Stimulated activated CD8-positive, alpha-beta memory T cell treated with anti-CD3 and anti-CD28 coated beads, Interleukin-7, amount 100 ng/mL, for 48 hours (primary cell): ENCODE results near the gene NEMP2.

Experiments used
- DNase-seq, 2 donors: peaks; one replicate each; pipeline ENCODE4 v3.0.0-alpha.2; 2020; ENCODE audit warnings: low read depth in 1 of 2; ENCODE audit errors: extremely low read depth in 1 of 2

The NEMP2 gene

GRCh38 chr2:190459881-190460280, 74.6 kb downstream of the NEMP2 start:
- DNase-seq, result no peak

GRCh38 chr2:190458352-190459107, 76.0 kb downstream of the NEMP2 start:
- no peak for DNase-seq

DNA sequence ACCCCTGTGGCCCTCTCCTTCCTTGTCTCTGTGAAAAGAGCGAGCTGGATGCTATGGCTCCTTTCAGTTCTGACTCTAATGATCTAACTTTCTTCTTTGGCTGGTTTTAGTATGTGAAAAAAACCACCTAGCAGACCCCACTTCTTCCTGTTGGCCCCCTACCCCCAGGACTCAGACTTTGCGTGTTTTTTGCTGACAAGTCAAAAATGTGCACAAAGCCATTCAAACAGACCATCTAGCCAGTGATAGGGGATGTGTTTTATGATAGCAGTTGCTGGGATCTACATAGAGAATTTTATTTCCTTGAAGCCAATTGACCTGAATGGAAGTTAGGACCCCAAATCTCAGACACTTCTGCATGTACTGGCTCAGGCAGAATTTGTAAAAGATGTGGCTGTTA, 77.3 kb downstream of the NEMP2 start:
- DNase-seq, result no peak

- DNase-seq, result no peak
Observed at GRCh38 chr2:190456833-190457232, 77.7 kb downstream of the NEMP2 start.

DNA sequence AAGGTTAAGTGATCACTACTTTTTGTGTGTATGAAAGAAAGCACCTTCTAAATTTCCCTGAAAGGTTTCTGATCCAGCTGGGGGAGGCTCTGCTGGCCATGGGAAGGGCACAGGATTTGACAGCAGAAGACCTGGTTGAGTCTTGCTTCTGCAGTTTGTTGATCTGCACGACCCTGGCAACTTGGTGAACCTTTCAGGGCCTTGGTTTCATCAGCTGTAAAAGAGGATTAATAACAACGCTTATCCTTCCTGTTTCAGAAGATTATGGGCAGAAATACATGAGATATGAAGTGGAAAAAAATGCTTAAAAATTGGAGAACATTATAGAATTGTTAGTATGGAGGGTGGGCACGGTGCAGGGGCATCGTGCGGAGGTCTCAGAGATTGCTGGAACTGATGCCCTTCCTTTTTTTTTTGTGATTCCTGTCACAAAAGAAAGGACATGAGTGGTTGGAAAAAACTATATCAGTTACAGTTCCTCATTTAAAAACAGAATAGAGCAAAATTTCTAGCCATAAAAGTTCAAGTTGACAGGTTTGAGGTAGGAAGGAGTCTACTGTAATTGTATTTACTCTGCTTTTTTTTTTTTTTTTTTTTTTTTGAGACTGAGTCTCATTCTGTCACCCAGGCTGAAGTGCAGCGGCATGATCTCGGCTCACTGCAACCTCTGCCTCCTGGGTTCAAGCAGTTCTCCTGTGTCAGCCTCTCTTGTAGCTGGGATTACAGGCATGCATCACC, 79.0 kb downstream of the NEMP2 start:
- no peak for DNase-seq

GRCh38 chr2:190454795-190455194, 79.7 kb downstream of the NEMP2 start:
- DNase-seq, result no peak
